Measurements from ENCODE around the gene CAT. TPM values are rescaled to one million over a fixed set of nuclear protein-coding genes. Genes with fewer than 3 reads are reported as not detected.

The CAT gene
- total and polyA plus RNA-seq, 9 donors: 38.5 to 125 (median 53.9) TPM

DNA sequence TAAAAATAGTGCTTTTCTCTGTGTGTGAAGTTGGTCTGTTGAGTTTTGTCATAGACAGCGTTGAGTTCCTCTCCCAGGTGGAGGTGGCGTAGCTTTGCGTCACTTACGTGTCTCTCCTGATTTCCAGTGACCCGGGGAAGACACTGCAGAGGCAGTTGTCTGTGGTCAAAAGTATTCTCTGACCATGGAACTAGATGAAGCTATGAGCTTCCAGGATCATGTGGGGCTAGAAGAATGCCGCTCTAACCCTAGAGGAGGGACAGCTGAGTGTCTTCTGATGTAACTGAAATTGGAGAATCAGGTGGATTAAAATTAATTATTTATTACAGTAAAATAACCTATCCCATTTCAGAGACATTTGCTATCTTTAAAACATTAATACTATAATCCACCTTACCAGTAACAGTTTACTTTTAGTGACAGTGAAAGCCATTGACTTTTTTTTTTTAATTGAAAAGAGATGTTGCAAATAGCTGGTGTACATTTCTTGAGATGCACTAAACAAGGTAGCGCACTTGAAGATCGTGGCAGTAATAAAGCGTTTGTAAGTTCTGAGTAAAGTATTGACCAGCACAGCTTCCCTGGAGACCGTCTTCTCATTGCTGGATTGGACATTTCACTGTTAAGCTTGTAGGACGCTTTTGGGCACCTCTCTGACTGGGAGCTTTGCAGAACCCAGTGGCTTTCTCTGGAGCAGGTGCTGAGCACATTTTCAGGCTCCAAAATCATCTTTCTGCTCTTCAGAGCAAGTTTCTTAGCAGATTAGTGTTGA is 9.7 kb downstream of the CAT start:
- peaks cover 4% of the 10 kb centered on the region for H3K4me1 ChIP-seq (ENCODE audit: insufficient read depth)
- intact Hi-C loops (cut with DNase I): no loop called here

DNA sequence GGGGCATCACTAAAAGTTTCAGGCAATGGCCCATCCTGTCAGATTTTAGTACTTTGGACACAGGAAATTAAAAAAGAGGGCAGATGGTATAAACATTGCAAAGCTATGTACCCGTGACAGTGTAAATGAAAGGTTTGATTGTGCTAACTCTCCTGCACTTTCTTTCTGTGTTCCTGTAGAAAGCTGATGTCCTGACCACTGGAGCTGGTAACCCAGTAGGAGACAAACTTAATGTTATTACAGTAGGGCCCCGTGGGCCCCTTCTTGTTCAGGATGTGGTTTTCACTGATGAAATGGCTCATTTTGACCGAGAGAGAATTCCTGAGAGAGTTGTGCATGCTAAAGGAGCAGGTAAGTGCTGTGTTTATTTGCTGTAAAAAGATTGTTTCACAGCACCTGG is 10.3 kb downstream of the CAT start:
- Histone ChIP-seq H3K9me3 (no peaks in the 10 kb centered on the region), H3K27me3 (no peaks in the 10 kb centered on the region), H3K4me1 (ENCODE audit: insufficient read depth) (peaks cover 4% of the 10 kb centered on the region), H3K36me3 (no peaks in the 10 kb centered on the region), H3K4me3 (no peak overlapping the region), H3K27ac (no peak overlapping the region)
- WGBS, 3 donors: 81 to 87% (median 84%) methylated on average over 3 of the region's 3 CpGs
- DNase-seq: no peak
- intact Hi-C loops (cut with DNase I): no loop called here
- TF ChIP-seq, protein P1, sequence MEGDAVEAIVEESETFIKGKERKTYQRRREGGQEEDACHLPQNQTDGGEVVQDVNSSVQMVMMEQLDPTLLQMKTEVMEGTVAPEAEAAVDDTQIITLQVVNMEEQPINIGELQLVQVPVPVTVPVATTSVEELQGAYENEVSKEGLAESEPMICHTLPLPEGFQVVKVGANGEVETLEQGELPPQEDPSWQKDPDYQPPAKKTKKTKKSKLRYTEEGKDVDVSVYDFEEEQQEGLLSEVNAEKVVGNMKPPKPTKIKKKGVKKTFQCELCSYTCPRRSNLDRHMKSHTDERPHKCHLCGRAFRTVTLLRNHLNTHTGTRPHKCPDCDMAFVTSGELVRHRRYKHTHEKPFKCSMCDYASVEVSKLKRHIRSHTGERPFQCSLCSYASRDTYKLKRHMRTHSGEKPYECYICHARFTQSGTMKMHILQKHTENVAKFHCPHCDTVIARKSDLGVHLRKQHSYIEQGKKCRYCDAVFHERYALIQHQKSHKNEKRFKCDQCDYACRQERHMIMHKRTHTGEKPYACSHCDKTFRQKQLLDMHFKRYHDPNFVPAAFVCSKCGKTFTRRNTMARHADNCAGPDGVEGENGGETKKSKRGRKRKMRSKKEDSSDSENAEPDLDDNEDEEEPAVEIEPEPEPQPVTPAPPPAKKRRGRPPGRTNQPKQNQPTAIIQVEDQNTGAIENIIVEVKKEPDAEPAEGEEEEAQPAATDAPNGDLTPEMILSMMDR (IDR thresholded peaks at IDR 0.05): no peak
- TF ChIP-seq EP300 (IDR thresholded peaks at IDR 0.05): no peak
- TF ChIP-seq POLR2A (IDR thresholded peaks at IDR 0.05): no peak

More for the DNA sequence above, 9.7 kb downstream of the CAT start:
- 95 to 96% (median 95%) methylated on average over 11 of the region's 11 CpGs for WGBS, 3 donors
- H3K36me3 ChIP-seq: no peaks in the 10 kb centered on the region
- no peaks in the 10 kb centered on the region for H3K27me3 ChIP-seq
- no peak overlapping the region for H3K27ac ChIP-seq
- no peak overlapping the region for H3K4me3 ChIP-seq
- TF ChIP-seq POLR2A (IDR thresholded peaks at IDR 0.05): no peak
- TF ChIP-seq, protein P1 (IDR thresholded peaks at IDR 0.05): no peak
- TF ChIP-seq EP300 (IDR thresholded peaks at IDR 0.05): no peak
- H3K9me3 ChIP-seq: no peaks in the 10 kb centered on the region
- DNase-seq: no peak

DNA sequence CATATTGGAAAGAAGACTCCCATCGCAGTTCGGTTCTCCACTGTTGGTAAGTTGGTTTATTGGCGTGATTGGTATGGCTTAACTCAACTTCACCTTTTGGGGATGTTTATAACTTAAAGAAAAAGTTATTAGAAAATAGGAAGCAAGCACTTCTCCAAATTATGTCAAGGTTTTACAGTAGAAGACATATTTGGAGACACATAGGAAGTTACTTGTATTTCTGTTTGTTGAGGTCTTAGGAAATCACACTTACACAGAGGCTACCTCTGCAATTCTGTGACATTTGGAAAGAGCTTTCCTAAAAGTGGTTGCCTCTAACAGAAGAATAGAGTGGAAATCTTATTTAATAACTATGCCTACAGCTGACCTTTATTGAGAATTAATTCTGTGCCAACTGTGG is 12.3 kb downstream of the CAT start:
- Histone ChIP-seq H3K9me3 (no peaks in the 10 kb centered on the region), H3K4me1 (ENCODE audit: insufficient read depth) (peaks cover 2% of the 10 kb centered on the region), H3K27ac (no peak overlapping the region), H3K4me3 (no peak overlapping the region), H3K36me3 (no peaks in the 10 kb centered on the region), H3K27me3 (no peaks in the 10 kb centered on the region)
- no peak for DNase-seq
- intact Hi-C loops (cut with DNase I): no loop called here
- TF ChIP-seq EP300 (IDR thresholded peaks at IDR 0.05) (no peak), POLR2A (IDR thresholded peaks at IDR 0.05) (no peak)
- TF ChIP-seq, protein P1 (IDR thresholded peaks at IDR 0.05): no peak
- WGBS, 3 donors: 94 to 100% (median 94%) methylated on average over 3 of the region's 3 CpGs

DNA sequence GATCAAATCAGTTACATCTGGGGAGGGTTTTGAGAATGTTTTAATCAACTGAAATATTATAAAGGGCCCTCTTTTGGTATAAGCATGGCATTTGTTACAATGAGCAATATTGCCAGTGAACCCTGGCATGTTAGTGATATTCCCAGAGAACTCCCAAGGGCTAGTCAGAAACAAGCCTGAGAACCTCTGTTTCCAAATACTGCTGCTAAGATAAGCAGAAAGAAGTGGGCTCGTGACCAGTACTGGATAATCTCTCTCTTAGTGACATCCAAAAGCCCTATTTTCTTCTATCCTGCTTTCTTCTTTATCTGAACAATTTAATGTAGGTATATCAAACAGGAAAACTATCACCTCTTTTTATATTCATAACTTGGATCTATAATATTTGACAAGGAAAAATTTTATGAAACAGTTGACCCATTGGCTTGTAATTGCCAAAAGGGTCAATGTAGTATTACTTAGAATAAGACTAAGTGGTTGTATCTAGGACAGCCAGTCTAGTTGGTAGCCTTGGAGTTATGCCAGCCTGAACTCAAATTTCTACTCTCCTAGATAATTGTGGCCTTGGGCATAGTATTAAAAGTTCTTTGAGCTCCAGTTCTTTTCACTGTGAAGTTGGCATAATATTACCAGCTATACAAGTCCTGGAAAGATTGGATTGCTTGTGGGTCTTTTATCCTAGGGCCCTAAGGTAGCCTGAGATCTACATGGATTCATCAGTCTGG is 15.7 kb downstream of the CAT start:
- H3K27ac ChIP-seq: no peak overlapping the region
- intact Hi-C loops (cut with DNase I): no loop called here
- no peaks in the 10 kb centered on the region for H3K36me3 ChIP-seq
- TF ChIP-seq POLR2A (IDR thresholded peaks at IDR 0.05) (no peak), EP300 (IDR thresholded peaks at IDR 0.05) (no peak)
- TF ChIP-seq, protein P1 (IDR thresholded peaks at IDR 0.05): no peak
- no peak overlapping the region for H3K4me3 ChIP-seq
- DNase-seq: no peak
- no peaks in the 10 kb centered on the region for H3K4me1 ChIP-seq (ENCODE audit: insufficient read depth)
- 74 to 82% (median 79%) methylated on average over 1 of the region's 1 CpG for WGBS, 3 donors
- no peaks in the 10 kb centered on the region for H3K27me3 ChIP-seq
- H3K9me3 ChIP-seq: no peaks in the 10 kb centered on the region
